Measurements from ENCODE around the gene ROPN1.

DNA sequence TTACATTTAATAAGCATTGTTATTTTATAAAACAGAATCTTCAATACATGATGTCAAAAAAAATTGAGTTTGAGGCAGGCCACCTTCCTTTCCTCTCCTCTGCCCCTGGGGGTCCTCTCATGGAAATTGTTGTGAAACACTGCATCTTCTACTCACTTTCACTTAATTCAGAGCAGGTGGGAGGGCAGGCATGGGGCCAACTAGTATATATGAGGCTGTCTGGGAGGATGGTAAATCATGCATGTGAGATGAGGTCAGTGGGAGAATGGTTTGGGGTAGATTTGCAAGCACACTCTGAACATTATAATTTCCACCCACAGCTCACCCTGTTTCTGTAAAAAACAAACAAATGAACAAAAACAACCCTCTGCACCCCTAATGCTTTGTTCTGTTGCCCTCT, 20.5 kb downstream of the ROPN1 start:
- TF ChIP-seq, protein P1, sequence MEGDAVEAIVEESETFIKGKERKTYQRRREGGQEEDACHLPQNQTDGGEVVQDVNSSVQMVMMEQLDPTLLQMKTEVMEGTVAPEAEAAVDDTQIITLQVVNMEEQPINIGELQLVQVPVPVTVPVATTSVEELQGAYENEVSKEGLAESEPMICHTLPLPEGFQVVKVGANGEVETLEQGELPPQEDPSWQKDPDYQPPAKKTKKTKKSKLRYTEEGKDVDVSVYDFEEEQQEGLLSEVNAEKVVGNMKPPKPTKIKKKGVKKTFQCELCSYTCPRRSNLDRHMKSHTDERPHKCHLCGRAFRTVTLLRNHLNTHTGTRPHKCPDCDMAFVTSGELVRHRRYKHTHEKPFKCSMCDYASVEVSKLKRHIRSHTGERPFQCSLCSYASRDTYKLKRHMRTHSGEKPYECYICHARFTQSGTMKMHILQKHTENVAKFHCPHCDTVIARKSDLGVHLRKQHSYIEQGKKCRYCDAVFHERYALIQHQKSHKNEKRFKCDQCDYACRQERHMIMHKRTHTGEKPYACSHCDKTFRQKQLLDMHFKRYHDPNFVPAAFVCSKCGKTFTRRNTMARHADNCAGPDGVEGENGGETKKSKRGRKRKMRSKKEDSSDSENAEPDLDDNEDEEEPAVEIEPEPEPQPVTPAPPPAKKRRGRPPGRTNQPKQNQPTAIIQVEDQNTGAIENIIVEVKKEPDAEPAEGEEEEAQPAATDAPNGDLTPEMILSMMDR (conservative IDR thresholded peaks at IDR 0.05; ENCODE audit: low read length) = no peak
- TF ChIP-seq EZH2phosphoT487 (IDR thresholded peaks at IDR 0.05; ENCODE audit: borderline replicate concordance, low read depth, low read length) = no peak
